Measurements from ENCODE around the gene SMC6. TPM values are rescaled to one million over a fixed set of nuclear protein-coding genes. Genes with fewer than 3 reads are reported as not detected.
A peak's percentile ranks its signal among the peaks of the same experiment; 100 is the strongest.

Gene SMC6
- total RNA-seq, 1 experiment from 2014 or later = 40.3 TPM

DNA sequence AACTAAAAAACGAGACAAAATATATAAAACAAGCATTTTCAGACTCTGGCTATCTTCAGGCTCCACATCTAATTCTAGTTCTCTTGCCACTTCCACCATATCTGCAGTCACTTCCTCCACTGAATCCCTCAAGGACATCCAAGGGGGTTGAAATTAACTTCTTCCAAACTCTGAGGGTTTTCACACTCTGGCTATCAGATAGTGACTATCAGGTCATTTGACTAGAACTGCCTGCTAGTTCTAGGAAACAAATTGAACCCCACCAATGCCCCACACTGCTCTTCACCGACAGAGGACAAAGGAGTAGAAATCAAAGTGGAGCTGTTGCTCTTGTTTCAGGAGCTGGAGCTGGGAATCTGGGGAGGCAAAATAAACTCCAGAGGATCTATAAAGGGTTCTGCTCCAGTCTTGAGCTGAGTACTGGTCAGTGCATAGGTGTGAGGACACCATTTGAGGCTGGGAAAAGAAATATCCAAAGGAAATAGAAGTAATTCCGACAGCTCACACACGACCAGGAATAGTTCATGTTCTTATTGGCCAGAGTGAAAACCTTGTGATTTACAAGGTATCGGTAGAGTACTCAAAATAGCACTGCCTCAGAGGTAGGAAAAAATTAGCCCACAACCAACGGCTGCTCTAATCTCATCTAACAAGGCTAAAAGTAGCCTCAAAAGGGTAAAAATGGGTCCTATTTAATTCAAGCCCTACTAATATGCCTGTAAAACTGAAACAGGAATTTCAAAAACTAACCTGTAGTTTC, 71.3 kb downstream of the SMC6 start:
- Histone ChIP-seq H3K4me2 (ENCODE audit: insufficient read depth, insufficient read length, low read length) (no peak overlapping the region), H2BK12ac (ENCODE audit: insufficient read length, low read depth, low read length) (no peak overlapping the region), H3K23me2 (ENCODE audit: insufficient read length, low read depth, low read length, poor library complexity, severe bottlenecking) (no peaks in the 10 kb centered on the region), H3K79me2 (ENCODE audit: insufficient read depth, low read length) (no peaks in the 10 kb centered on the region), H3K79me1 (ENCODE audit: insufficient read depth, low read depth, low read length, poor library complexity, severe bottlenecking) (no peaks in the 10 kb centered on the region), H2BK5ac (ENCODE audit: insufficient read length, low read length) (no peak overlapping the region), H2AFZ (ENCODE audit: low read length) (no peak overlapping the region), H4K20me1 (ENCODE audit: control insufficient read depth, insufficient read depth, insufficient read length) (no peaks in the 10 kb centered on the region), H3K27ac (ENCODE audit: insufficient read length, low read depth, low read length) (no peak overlapping the region), H3K4ac (ENCODE audit: low read depth, low read length) (no peak overlapping the region), H2BK15ac (ENCODE audit: low read depth, low read length) (no peak overlapping the region), H3K4me1 (ENCODE audit: insufficient read depth, low read length) (no peaks in the 10 kb centered on the region), H3K14ac (ENCODE audit: insufficient read depth, low read length) (no peak overlapping the region), H3K9ac (ENCODE audit: extremely low read depth, insufficient read length, low read length) (no peak overlapping the region), H3K18ac (ENCODE audit: insufficient read length, low read depth, low read length) (no peak overlapping the region), H2BK120ac (ENCODE audit: low read depth, low read length, poor library complexity, severe bottlenecking) (no peak overlapping the region), H3K27me3 (ENCODE audit: insufficient read depth, low read length) (no peaks in the 10 kb centered on the region), H4K91ac (ENCODE audit: insufficient read length, low read depth, low read length) (no peak overlapping the region), H3K9me3 (ENCODE audit: control insufficient read depth, low read depth, low read length) (no peaks in the 10 kb centered on the region), H4K8ac (replicated peaks; ENCODE audit: insufficient read length, low read depth, low read length) (no peak overlapping the region), H4K5ac (ENCODE audit: insufficient read length, low read depth, low read length) (no peak overlapping the region), H2BK20ac (ENCODE audit: low read depth, low read length, poor library complexity, severe bottlenecking) (no peak overlapping the region), H3T11ph (ENCODE audit: low read length) (no peak overlapping the region), H2AK5ac (ENCODE audit: insufficient read length, low read length) (no peak overlapping the region), H3K23ac (ENCODE audit: insufficient read length, low read depth, low read length) (no peak overlapping the region), H3K56ac (ENCODE audit: insufficient read length, low read depth, low read length) (no peak overlapping the region)
- no peak for DNase-seq
- Mint-ChIP-seq H3K4me3 (no peak overlapping the region), H3K36me3 (ENCODE audit: insufficient read depth in 1 of 3, low read depth in 3 of 3) (peaks cover 10 to 72% (median 61%) of the 10 kb centered on the region in 3 experiments; a peak in 5 of 7 replicates), H3K9me3 (no peaks in the 10 kb centered on the region), H3K4me1 (no peaks in the 10 kb centered on the region), H3K27me3 (ENCODE audit: low read depth) (no peaks in the 10 kb centered on the region), H3K27ac (peak overlapping the region; percentile 3 to 52 (median 19); a peak in 2 of 7 replicates)
- no CpG with 5 or more reads among the region's 6 CpGs for WGBS (ENCODE audit: extremely low coverage, insufficient read length, low lambda C conversion rate)
- TF ChIP-seq, protein P1, sequence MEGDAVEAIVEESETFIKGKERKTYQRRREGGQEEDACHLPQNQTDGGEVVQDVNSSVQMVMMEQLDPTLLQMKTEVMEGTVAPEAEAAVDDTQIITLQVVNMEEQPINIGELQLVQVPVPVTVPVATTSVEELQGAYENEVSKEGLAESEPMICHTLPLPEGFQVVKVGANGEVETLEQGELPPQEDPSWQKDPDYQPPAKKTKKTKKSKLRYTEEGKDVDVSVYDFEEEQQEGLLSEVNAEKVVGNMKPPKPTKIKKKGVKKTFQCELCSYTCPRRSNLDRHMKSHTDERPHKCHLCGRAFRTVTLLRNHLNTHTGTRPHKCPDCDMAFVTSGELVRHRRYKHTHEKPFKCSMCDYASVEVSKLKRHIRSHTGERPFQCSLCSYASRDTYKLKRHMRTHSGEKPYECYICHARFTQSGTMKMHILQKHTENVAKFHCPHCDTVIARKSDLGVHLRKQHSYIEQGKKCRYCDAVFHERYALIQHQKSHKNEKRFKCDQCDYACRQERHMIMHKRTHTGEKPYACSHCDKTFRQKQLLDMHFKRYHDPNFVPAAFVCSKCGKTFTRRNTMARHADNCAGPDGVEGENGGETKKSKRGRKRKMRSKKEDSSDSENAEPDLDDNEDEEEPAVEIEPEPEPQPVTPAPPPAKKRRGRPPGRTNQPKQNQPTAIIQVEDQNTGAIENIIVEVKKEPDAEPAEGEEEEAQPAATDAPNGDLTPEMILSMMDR (conservative IDR thresholded peaks at IDR 0.05) = no peak
